HG03520 (cell line): ENCODE data around the gene GATA2.

Experiments used
- ATAC-seq: cut with Tn5 transposase; IDR thresholded peaks from one replicate; pipeline ENCODE4 v1.9.1; 2021; ENCODE audit warnings: mild to moderate bottlenecking, moderate library complexity; ENCODE audit not compliant: unreplicated experiment

Gene GATA2

DNA sequence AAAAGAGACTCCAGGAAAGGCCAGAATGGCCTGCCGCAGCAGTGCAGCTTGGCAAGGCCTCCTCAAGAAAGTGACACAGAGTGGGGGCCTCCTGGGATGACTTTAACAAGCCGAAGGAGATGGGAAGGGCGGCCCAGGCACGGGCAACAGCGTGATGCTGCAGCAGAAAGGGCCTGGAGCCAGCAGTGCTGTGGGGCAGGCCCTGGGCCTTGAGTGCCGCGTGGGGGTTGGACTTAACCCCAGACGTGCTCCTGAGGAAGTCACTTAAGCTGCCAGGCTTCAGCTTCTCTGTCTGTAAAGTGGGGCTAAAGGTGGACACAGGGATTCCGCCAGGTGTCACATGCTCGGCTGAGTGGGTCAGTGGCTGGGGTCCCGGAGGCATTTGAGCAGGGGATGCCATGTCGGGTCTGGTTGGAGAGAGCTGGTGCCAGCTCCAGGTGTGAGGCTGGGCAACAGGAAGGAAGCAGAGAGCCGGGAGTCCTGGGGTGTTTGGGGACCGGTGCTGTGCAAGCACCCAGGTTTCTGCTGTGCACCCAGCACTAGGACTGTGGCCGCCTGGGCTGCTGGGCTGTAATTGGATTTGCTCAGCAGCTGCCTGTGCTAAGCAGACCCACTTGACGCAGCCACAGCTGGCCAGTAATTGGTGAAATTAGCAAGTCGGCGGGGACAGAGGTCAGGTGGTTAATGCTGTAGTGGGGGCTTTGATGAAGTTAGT is 34.1 kb downstream of the GATA2 start:
- ATAC-seq = no peak

DNA sequence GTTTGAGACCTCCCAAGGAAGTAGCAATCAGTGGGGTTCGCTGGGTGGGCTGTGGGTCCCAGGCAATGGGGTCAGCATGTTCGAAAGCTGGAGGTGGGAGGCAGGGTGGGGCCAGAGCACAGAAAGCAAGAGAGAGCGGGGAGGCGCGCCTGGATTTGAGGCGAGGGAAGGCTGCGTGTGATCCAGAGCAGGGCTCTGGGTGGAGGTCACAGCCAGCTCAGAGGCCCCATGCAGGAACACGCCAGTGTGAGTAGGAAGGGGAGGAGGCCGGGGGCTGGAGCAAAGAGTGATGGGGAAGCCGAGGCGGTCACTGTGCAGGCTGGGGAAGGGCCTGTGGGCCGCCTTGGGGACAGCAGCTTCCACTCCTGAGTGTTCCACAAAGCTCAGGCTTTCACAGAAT is 35.1 kb downstream of the GATA2 start:
- no peak for ATAC-seq

DNA sequence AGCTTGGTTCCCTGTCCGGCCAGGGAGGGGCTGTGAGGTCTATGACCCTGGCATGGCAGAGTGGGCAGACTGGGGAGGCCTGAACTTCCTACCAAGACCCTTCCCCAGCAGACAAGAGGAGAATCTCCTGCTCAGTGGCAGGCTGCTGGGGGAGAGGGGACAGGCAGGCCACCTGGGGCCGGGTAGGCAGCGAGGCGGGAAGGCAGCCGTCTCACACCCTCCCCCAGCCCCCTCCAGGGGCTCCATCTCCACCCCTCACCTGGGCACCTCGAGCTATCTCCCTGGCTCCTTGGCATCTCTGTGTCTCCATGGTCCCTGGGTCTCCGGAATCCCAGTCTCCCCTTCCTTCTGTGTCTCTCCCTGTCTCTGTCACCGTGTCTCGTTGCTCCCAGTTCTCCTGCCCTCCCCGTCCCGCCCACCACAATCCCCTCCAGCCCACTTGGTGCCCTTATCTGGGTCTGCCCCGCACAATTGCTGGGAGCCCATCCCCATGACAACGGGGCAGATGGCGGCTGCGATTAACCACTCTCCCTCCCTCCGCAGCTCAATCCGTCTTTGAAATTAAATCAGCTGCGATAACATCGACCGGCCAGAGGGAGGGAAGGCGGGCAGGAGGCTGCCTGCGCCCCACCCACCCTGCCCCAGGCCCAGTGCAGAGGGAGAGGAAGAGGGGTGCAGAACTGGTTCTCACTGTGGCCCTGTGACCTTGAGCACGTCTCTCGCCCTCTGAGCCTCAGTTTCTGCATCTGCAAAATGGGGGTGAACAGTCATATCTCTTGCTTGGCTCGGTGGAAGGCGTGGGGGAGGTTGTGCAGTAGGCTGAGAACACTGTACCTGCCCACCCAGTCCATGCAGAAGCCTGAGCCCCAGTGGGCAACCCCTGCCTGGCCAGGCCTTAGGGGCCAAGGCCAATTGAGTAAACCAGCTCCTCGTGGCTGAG is 36.0 kb downstream of the GATA2 start:
- ATAC-seq = no peak

DNA sequence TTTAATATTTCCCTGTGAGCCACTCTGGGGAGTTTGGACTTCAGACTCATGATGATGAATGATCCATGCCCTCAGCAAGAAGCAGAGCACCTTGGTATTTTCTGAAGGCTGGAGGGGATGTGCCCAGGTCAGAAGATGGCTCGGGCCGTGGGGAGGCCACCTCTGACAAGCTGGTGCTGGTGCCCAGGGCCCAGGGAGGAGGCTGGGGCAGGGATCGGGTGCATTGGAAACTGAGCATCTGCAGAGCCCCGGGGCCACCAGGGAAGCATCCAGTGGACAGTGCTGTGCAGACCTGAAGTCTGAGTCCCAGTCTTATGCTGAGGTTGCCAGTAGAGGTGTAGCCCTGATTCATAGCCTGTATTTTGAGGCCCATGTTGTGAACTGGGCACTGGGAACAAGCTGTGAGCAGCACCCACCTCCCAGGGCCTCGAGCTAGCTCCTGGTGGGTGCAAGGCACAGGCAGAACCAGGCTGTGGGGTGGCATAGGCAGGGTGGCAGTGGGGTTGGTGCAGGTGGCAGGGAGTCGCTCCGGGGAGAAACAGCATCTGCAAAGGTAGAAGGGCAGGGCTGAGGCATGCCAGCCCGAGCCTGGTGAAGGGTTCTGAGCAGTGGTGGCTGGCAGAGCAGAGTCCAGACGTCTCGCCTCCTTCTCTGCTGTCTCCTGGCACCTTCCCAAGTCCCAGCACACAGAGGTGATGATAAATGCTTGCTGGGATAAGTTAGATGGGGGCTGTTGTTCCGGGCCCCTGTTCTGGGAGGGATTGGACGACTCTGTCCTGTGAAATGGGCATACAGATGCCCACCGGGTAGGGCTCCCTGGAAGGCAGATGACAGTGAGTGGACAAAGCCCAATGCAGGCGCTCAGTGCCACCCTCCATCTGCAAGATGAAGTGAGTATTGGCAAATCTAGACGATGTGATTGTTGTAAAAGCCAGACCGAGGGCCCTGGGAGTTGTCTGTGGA is 36.9 kb downstream of the GATA2 start:
- no peak for ATAC-seq

DNA sequence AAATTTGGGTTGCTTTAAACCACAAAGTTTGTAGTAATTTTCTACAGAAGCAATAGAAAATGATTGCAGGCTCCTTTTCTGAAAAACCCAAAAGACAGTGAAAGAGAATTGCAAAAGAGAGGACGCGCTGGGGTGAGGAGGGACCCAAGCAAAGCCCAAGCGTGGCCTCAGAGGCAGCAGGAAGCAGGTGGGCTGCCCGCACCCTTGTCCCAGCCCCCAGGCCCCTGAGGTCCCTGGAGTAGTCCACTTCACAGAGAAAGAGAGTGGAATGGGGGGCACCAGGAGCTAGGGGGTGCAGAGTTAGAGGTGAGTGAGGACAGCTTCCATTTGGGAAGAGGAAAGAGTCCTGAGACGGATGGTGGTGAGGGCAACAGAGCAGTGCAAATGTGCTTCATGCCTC is 37.9 kb downstream of the GATA2 start:
- no peak for ATAC-seq

DNA sequence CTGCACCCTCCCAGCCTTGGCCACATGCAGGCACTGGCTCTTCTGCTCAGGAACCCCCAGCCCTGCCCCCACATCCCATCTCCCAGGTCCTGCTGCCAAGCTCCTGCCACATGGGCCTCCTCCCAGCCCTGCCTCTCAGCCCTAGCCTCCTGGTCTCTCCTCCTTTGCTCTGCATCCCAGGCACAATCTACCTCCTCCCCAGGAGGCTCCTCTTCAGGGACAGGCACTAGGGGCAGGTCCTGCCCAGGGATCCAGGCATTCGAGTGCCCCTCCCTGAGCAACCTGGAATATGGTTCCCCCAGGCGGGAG is 38.7 kb downstream of the GATA2 start:
- no peak for ATAC-seq

DNA sequence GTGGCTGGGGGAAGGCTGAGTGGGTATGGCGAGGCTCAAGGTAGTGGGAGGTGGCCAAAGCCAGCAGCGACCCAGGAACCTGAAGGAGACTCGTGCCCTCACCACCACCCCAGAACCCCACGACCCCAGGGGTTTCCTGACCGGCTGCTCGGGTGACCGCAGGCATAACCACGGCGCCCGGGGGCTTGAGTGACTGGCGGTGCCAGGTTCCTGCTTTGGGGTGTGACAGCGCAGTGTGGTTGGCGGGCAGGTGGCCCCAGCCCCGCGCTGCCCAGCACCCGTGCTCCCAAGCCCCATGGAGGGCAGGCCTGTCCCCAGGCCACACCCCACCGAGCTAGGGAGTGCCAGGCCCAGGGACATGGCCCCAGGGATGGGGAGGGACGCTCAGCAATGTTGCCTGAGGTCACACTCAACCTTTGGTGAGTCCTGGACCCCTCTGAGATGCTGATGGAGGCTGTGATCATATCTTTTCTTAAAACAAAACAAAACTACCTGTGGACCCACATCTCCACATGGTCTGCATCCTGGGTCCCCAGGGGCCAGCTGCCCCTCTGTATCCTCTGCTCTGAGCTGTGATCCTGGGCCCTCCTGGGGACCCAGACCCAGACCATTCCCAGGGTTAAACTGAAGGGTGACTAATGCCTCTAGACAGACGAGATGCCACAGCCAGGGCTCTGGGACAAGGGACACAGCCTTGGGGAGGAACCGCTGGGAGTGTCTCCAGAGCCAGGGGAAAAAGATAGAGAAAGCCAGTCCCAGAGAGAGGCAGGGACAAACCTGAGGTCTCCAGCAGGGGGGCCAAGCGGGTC is 39.3 kb downstream of the GATA2 start:
- no peak for ATAC-seq

DNA sequence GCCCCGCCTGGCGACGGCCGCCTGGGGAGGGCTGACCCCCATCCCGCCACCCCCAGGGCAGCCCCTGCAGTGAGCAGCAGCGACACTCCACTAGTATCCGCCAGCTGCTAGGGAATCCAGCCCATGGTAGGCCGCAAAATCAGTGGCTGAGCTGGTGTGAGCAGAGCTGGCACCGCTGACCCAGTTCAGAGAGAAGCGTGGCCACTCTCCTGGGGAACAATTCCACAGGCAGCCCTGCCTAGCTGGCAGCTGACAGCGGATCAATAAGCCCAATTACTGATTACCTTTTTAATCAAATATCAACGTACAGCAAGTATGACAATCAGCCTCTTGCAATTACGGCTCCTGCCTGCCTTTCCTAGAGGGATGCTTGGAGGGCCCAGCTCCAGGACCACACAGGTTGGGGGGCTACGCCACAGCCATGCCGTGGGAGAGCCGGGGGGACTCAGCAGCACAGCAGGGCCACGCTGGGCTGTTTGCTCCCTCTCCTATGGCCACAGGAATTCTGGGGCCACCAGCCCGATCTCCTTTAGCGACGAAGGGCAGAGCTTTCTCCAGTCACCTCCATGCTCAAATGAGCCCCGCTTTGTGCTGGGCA is 40.2 kb downstream of the GATA2 start:
- ATAC-seq = no peak

DNA sequence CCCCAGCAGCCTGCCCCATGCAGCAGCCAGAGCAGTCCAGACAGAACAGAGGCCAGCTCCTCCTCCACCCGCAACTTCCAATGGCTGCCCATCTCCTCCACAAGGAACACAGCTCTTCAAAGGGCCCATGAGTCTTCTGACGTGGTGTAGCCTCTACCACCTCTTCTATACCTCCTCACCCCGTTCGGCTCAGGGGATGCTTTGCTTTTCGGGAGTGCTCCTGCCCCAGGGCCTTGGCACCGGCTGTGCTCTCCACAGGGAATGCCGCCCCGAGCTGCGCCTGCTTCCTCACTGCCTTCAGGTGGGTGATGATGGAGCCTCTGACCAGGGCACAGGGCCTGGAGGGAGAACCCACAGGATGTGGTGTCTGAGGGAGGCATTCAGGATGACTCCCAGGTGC is 40.9 kb downstream of the GATA2 start:
- ATAC-seq = no peak

DNA sequence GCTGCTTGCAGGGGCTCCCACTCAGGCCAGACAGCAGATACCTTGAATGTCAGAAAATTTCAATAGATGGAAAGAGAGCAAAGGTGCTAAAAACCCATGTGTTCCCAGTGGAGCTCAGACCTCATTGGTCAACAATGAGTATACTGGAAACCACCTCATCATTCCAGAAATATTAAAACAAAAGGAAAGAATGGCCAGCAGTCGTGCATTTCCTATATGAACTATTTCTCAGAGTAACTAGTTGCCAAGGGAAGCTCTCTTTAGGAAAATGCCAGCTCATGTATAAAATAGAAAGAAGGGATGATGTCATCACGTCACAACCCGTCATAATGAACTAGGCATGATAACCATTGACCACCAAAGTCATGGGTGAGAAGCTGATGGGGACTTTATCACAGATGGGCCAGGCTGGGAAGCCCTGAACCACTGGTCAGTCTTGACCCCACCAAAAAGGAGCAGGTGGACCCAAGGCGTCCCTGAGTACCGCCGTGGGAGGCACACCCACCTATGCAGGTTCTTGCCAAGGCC is 43.8 kb downstream of the GATA2 start:
- no peak for ATAC-seq

DNA sequence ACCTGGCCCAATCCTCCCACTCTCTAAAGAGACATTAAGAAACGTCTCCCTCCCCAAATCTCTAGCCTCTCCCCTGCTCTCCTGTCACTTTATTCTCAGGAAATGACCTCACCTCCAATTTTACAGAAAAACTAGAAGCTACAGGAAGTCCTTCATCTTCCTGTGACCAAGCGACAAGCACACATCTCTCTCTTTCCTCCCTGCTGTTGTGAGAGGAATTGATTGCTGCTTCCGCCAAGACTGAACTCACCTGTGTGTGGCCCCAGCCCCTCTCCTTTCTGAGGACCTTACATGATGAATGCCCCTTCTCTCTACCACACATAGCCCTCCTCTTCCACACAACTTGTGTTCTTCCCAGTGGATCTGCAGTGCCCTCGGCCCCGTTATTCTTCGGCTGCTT is 44.5 kb downstream of the GATA2 start:
- no peak for ATAC-seq

DNA sequence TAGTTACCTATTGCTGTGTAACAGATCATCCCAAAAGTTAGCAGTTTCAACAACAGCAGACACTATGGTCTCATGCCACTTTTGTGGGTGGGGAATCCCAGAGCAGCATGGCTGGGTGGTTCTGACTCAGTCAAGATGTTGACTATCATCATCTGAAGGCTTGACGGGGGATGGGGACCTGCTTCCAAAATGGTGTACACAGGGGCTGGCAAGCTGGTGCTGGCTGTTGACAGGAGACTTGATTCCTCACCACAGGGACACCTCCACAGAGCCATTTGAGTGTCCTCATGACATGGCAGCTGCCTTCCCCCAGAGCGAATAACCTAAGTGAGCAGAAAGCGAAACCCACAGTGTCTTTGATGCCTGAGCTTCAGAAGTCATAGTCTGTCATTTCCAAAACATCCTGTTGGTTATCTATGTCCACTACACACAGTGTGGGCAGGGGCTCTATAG is 45.4 kb downstream of the GATA2 start:
- no peak for ATAC-seq

DNA sequence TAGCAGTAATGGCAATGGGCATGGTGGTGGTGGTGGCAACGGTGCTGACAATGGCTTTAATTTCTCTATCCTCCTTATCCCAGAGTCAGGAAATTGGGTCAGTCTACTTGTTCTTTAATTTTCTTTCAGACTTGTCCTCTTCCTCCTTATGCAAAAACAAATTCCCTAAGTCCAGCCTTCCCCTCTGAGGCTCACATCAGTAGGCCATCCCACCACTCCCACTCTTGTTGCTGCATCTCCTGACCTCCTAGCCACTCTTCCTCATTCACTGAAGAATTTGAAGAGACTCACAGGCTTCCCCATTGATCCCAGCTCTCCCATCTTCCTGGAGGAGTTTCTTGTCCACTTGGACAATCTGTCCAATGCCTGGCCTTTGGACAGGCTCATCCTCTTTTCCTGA is 46.2 kb downstream of the GATA2 start:
- ATAC-seq = no peak

DNA sequence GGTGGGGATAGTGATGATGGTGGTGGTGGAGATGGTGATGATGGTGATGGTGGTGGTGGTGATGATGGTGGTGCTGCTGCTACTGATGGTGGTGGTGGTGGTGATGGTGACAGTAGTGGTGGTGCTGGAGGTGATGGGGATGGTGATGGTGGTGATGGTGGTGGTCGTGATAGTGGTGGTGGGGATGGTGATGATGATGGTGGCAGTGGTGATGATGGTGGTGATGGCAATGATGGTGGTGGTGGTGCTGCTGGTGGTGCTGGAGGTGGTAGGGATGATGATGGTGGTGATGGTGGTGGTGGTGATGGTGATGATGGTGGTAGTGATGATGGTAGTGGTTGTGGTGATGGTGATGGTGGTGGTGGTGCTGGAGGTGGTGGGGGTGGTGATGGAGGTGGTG is 47.6 kb downstream of the GATA2 start:
- ATAC-seq = no peak

DNA sequence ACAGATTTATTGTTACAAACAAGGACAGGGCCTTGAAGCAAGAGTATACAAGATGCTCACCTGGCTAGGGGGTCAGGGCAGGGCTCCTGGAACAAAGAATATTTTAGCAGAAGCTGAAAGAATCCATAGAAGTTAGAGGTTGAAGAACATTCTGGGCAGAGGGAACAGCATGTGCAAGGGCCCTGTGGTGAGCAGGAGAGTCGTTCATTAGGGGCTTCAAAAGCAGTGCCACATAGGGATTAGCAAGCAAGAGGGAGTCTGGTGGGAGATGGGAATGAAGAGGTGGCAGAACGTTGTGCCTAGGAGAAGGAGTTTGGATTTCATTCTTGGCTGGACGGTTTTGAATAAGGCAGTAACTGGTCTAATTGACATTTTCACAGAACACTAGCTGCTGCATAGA is 49.2 kb downstream of the GATA2 start:
- ATAC-seq = no peak

DNA sequence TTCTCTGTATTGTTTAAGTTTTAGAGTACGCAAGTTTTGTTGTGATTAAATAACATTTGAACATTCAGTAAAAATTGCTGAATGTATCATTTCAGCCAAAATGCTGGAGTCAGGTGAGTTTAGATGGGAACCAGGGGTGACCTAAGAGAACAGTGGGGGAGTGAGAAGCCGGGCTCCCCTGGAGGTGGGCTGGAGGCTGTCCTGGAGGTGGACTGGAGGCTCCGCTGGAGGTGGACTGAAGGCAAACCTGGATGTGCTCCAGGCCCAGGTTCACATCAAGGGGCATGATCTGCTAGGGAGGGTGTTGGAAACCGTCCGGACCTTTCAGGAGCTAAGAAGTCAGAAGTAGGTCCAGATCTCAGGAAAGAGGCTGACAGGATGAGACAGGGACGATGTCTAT is 50.1 kb downstream of the GATA2 start:
- no peak for ATAC-seq

DNA sequence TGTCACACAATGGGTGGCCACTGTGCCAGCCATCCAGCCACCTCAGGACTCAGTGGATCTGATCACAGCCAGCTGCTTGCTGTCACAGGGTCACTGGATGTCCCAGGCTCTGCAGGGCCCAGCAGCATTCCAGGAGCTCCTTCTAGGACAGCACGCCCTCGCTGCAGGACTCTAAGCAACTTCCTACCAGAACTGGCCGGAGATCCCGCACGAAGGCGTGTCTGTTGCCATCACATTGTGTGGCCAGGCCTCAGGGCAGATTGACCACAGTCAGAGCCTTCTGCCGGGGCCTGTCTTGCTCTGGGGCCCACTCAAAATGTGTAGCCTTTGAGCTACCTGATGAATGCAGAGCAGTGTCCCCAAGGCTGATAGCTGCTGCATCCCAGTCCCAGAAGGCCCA is 50.9 kb downstream of the GATA2 start:
- no peak for ATAC-seq

DNA sequence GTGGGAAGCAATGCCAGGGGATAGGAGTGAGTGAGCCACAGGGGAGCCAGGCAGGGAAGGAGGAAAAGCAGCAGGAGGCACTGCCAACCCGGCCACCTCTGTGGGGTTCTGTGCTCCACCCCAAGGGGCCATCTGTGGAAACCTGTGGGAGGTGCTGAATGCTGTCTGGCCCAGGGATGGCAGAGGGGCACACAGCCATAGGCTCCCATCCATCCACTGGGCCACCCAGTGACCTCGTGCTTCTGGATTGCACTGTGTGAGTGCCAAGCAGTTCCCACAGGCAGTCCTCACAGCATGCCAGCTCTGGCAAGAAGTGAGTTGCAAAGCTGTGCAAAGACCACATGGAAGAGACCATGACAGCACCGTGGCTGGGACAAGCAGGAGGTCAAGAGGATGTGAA is 53.8 kb downstream of the GATA2 start:
- no peak for ATAC-seq

DNA sequence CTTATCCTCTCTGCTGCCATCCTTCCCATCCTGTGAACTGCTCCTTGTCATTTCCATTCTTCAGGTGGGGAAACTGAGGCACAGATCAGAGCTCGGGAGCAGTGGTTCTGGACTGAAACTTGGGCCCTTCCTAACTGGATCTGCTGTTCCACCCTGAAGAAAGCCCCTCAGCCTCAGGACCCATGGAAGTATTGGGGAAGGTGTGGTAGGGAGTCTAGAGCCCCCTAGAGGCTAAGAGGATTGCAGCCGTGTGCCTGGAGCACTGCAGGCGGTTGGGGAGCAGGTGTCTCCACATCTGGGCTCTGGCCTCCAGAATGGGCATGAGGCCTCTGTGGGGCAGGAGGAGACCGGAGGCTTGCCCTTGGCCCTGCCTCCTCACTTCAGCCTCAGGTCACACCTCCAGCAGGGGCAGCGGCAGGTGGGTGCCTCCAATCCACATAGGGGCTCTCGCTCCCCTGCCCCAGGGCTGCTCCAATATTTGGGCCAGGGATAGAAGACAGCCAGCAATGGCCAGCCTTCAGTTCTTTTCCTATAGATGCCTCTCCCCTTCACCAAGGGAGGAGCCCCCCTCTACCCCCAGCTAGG is 54.4 kb downstream of the GATA2 start:
- ATAC-seq = no peak
